HG03520 (cell line): Measurements from ENCODE around the gene ENAH.
"Not testable (repeated sequence)": the region's sequence is repeated elsewhere in the genome, so short reads cannot be mapped to it uniquely, and the experiment has no call there.

ENCODE experiments used
- ATAC-seq: cut with Tn5 transposase; IDR thresholded peaks from one replicate; pipeline ENCODE4 v1.9.1; 2021; ENCODE audit warnings: mild to moderate bottlenecking, moderate library complexity; ENCODE audit not compliant: unreplicated experiment

Gene ENAH

DNA sequence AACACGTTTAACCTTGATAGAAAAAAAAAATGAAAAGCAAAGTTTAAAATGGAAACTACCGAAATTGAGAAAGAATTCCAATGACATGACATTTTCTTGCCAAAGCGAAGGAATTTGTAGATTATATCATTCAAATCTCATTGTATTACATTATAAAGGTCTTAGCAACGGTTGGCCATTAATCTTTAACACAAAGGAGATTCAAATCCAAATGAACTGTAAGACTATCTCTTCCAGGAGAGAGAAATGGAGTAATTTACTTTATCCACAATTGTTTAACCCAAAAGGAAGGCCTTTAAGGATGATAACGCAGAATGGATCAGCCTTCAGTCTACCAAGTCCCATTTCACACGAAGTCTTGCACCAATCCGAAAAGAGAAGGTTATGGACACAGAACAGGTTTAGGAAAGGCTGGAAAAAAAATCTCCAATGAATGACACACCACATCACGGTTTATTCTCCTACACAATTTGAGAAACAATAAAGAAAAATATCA lies 1.5 kb downstream of the ENAH start:
- no peak for ATAC-seq

DNA sequence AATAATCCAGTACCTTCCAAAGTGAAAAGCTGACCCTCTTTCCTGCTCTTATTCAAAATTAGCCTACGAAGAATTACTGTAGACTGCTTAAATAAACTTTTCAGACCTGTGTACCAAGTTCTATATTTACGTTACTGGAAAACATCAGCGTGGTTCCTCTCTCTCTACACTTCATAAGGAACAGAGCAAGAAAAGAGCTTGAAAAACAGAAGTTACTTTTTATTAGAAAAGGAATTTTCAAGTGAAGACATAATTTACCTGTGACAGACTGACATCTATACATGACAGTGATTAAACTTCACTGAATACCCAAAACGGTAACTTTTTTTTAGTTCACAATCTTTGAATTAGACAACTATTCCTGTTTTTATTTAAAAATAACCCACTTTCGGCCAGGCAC lies 2.7 kb downstream of the ENAH start:
- ATAC-seq: no peak

DNA sequence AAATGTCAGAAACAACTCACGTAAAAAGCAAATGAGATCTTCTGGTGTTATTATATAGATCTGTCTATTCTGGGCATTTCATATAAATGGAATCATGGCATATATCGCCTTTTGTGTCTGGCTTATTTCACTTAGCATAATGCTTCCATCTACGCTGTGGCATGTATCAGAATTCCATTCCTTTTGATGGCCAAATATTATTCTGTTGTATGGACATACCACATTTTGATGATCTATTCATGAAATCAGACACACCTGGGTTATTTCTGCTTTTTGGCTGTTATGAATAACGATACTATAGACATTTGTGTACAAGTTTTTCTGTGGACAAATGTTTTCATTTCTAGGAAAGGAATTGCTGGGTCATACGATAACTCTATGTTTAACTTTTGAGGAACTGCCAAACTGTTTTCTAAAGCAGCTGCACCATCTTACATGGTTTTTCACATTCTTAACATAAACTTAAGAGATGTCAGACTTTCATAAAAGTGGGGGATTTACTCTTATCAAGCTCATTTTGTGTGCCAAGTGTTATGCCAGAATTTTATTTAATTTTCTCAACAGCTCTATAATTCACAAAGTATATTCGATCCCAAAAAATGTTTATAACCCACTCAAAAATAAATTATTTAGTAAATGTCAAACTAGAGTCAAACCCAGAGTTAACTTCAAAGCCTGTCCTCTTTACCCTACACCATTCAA lies 7.6 kb downstream of the ENAH start:
- ATAC-seq: no peak

DNA sequence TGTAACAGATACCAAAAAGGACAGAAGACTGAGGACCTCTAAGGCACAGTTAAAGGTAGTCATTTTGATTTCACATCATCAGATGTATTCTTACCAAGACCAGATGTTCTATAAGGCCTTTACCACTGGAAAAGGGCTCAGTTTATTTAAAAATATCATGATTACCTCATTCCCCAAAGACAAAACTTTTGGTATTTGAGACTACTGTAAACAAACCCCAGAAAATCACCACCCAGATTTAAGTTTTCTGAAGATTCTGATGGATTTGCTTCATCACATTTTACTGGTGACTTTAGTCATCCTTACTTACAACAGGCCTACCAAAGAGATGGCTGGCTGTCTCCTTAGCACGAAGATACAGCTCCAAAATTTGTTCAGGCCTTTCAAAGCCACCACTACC lies 8.3 kb downstream of the ENAH start:
- ATAC-seq: no peak

DNA sequence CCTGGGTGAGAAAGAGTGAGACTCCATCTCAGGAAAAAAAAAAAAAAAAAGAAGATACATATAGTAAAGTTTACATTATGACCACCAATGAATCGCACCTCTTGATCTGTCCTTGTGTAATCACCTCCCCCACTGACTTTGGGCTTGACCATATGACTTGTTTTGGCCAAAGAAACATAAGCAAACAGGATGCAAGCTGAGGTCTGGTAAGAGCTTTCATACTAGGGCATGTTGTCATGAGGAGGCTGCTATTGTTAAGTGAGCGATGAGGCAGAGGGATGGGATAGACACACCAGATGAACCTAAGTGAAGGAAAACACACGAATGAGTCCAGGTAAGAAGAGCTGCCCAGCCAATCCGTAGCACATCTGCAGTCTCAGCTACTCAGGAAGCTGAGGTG lies 10.7 kb downstream of the ENAH start:
- ATAC-seq: no peak

DNA sequence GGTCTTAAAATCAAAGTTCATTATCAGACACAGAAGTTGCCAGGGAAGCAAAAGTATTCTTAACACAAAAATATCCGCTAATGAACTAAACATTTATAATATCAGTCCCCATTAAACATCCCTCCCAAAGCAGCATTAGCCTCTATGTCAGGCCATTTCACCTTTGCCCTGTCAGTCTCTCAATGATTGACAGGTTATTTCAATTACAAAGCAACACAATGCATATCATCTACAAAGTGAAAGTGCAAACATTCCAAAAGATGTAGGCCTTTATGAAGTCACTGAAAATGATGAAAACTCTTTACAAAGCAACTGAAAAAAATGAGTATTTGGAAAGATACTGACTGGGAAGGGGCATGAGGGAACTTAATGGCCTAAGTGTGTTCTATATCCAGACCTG lies 14.1 kb downstream of the ENAH start:
- ATAC-seq: no peak

DNA sequence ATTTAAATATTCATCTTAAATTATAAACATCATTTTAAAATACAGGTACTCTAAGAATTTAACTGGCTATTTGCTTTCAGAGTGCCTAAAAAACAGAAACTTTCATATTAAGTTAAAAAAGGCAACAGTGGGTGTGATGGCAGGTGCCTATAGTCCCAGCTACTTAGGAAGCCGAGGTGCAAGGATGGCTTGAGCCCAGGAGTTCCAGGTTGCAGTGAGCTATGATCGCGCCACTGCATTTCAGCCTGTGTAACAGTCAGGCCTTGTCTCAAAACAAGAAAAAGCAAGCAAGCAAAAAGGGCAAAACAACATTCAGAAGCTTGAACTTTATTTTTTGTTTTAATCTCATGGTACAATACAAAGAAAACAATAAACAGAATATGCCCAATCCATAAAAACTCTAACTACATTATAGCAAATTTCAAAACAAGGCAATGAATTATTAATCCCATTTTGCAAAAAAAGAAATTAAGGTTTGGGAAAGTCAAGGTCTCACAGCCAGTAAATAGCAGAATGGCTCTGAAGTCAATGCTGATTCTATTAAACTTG lies 15.2 kb downstream of the ENAH start:
- no peak for ATAC-seq

DNA sequence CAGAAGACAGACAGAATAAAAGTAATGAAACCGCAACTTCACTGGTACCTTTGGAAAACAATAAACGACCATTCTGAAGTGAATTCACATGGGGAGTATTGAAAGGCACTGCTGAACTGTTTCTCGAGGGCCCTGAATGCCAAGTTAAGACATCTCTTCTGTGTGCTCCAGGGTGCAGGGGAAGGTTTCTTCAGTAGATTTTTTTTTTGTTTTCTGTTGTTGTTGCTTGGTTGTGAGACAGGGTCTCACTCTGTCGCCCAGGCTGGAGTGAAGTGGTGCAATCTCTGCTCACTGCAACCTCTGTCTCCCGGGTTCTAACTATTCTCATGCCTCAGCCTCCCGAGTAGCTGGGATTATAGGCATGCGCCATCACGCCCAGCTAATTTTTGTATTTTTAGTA lies 15.9 kb downstream of the ENAH start:
- ATAC-seq: not testable (repeated sequence)

DNA sequence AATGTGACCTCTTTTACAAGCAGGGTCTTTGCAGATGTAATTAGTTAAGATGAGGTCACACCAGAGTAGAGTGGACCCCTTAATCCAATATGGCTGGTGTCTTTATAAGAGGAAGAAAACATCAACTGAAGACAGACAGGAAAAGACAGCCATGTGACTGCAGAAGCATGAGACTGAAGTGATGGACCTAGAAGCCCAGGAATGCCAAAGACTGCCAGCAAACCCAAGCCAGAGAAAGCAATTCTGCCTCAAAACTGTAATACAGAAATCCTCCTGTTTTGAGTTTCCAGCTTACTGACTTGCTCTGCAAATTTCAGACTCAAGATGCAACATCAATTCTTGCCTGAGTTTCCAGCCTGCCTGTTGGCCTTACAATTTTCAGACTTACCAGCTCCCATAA lies 17.3 kb downstream of the ENAH start:
- no peak for ATAC-seq

DNA sequence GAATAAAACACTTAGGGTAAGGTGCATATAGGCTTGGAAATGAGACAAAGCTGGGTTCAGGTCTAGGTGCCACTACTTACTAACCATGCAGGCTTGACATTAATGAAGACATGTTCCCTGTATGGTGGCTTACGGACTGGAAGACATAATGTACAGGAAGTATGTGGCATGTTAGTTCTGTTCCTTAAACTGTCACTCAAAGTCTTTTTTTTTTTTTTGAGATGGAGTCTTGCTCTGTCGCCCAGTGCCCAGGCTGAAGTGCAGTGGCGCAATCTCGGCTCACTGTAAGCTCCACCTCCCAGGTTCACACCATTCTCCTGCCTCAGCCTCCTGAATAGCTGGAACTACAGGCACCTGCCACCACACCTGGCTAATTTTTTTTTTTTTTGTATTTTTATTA lies 20.1 kb downstream of the ENAH start:
- not testable (repeated sequence) for ATAC-seq

DNA sequence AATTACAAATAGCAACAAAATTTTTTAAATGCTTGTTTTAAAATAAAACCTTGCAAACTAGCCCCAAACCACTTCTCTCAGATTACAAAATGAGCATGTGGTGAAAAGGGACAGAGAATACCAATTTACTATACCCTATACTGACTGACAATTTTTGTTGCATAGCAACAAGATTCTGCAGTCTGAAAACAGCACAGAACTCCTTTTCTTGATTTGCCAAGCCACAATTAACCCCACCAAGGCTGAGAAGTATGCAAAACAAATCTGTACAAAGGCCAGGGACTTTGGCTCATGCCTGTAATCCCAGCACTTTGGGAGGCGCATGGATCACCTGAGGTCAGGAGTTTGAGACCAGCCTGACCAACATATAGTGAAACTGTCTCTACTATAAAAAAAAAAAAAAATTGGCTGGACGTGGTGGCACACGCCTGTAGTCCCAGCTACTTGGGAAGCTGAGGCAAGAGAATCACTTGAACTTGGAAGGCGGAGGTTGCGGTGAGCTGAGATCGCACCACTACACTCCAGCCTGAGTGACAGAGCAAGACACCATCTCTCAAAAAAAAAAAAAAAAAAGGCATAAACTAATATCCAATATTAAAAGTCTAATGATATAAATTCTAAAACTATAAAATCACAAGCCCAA lies 21.8 kb downstream of the ENAH start:
- ATAC-seq: no peak

DNA sequence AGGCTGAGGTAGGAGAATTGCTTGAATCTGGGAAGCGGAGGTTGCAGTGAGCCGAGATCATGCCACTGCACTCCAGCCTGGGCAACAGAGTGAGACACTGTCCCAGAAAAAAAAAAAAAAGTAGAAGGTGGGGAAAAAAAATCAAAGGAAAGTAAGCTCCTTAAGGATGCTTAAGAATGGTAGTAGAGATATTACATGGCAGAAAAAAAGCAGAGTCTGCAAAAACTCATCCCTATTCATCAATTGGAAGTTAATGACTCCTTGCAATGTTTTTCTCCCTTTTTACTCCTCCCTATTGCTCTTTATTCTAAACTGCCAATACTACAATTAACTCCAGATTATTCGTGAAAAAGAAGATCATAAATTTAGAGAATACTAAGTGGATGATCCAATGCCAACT lies 23.4 kb downstream of the ENAH start:
- no peak for ATAC-seq

DNA sequence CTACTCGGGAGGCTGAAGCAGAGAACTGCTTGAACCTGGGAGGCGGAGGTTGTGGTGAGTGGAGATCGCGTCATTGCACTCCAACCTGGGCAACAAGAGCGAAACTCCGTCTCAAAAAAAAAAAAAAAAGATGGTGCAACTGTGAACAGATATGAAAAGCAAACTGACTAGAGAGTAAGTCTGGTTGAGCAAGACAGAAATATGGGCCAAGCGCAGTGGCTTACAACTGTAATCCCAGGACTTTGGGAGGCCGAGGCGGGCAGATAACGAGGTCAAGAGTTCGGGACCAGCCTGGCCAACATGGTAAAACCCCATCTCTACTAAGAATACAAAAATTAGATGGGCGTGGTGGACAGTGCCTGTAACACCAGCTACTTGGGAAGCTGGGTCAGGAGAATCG lies 24.1 kb downstream of the ENAH start:
- not testable (repeated sequence) for ATAC-seq

DNA sequence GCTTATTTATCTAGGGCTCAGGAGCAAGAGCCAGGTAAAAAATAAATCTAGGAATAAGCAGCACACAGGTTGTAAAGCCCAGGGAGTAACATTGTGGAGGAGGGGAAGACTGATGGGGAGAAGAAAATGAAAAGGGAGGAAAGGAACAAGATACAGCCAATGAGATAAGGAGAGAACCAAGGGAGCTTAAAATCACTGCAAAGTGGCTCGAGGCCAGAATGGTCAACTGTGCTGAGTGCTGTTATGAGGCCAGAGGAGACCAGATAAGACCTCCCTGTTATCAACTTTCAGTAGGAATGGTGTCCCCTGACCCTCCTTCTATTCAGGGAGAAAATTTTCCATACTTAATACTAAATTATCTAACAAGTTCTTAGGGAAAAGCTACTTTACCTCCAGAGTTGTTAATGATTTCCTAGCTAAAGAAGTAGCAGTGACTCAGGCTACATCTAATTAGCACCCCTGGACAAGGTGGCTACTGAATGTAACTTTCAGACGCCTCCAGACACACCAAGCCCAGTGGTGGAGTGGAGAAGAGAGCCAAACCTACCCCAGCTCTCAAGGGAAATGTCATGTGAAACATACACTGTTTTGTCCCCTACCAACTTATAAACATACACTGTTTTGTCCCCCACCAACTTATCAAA lies 25.5 kb downstream of the ENAH start:
- ATAC-seq: no peak

DNA sequence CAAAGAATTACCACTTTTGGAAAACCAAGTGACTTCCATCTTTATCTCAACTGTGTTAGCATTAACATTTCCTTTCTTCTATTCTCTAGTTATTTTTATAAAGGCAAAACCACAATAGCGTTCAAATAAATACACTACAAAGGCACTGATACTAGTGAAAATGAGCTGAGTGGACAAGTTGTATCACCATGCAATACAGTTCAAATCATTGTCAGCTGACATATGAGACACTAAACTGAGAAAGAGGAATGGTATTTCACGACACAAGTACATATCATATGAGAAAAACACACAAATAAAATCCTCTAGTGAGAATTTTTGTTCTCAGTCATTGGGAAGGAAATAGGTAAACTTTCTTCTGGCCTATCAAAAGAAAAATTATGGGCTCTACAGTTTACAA lies 26.2 kb downstream of the ENAH start:
- no peak for ATAC-seq

DNA sequence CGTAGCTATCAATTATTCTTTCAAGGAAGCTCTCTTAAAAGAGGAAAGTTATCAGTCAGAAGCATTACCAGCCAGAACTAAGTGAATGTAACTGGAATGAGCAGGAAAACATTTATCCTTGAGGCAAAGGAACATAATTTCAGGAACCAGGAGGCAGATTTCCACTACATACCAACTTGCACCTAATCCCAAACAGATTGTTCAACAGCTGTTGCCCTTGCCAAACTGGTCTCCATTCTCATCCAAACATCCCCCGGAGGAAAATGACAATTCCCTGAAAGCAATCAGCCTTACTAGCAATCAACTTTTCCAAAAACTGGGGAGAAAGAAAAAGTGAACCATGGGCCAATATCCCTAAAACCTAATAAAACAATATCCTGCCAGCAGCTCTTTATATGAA lies 35.0 kb downstream of the ENAH start:
- no peak for ATAC-seq

DNA sequence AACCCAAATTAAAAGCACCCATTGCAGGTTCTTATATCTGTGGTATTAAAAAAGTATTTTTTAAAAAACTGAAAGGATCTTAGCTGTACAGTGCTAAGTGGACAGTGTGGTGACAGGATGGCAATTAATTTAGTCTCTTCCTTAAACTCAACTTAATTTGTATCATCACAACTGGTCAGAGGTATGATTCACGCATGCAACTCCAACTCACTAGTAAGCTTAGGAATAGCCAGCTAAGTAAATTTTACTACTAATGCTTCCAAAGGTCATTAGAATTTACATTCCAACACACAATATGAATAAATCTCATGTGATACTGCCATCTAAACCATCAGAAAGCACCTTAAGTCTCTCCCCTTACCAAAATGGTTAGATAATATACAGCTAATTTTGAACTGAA lies 35.4 kb downstream of the ENAH start:
- no peak for ATAC-seq

DNA sequence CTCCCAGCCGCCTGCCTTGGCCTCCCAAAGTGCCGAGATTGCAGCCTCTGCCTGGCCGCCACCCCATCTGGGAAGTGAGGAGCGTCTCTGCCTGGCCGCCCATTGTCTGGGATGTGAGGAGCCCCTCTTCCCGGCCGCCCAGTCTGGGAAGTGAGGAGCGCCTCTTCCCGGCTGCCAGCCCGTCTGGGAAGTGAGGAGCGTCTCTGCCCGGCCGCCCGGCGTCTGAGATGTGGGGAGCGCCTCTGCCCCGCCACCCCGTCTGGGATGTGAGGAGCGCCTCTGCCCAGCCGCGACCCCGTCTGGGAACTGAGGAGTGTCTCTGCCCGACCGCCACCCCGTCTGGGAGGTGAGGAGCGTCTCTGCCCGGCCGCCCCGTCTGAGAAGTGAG lies 37.5 kb downstream of the ENAH start:
- ATAC-seq: not testable (repeated sequence)

DNA sequence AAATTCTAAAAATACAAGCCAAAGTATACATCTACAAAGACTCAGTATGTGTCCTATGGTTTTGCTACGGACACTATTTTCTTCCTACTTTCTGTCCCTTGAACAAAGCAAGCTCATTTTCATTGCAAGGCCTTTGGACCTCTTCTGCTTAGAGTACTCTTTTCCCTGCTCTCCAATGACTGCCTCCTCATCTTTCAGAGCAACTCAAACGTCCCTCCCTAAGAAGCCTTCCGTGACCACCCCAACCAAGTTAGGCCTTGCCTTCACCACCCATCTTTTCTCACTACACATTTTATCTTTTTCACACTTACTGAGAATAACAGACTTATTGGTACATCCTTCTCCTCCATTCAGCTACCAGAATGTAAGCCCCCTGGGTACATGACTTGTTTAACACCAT lies 39.9 kb downstream of the ENAH start:
- no peak for ATAC-seq

DNA sequence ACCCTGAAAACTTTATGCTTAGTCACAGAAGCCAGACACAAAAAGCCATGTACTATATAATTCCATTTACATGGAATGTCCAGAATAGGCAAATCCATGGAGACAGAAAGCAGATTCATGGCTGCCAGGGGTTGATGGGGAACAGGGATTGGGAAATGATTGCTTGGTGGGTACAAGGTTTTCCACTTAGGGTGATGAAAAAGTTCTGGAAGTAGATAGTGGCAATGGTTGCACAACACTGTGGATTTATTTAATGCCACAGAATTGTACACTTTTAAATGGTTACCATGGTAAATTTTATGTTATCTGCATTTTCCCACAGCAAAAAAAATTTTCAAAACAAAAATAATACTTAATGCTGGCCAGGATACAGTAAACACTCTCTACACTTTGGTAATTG lies 40.6 kb downstream of the ENAH start:
- ATAC-seq: no peak

DNA sequence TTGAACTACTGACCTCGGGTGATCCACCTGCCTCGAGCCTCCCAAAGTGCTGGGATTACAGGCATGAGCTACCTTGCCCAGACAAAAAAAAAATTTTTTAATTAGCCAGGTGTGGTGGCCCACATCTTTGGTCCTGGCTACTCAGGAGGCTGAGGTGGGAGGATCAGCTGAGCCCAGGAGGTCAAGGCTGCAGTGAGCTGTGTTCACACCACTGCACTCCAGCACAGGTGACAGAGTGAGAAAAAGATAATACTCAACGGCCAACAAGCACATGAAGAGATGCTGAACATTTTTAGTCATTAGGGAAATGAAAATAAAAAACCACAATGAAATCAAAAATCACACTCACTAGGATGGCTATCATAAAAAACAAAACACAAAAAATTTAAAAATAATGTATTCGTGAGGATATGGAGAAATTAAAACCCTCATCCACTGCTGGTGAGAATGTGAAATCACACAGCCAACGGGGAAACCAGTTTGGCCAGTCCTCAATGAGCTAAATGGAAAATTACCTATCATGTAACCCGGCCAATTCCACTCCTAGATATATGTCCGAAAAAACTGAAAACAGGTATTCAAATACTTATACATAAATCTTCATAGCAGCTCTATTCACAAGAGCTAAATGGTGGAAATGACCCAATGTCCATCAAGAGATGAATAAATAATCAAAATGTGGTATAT lies 41.2 kb downstream of the ENAH start:
- no peak for ATAC-seq
